Measurements from ENCODE around the gene ZXDC. TPM values are rescaled to one million over a fixed set of nuclear protein-coding genes. Genes with fewer than 3 reads are reported as not detected.

ZXDC gene
- total RNA-seq, 1 experiment from 2014 or later: 28.3 TPM

DNA sequence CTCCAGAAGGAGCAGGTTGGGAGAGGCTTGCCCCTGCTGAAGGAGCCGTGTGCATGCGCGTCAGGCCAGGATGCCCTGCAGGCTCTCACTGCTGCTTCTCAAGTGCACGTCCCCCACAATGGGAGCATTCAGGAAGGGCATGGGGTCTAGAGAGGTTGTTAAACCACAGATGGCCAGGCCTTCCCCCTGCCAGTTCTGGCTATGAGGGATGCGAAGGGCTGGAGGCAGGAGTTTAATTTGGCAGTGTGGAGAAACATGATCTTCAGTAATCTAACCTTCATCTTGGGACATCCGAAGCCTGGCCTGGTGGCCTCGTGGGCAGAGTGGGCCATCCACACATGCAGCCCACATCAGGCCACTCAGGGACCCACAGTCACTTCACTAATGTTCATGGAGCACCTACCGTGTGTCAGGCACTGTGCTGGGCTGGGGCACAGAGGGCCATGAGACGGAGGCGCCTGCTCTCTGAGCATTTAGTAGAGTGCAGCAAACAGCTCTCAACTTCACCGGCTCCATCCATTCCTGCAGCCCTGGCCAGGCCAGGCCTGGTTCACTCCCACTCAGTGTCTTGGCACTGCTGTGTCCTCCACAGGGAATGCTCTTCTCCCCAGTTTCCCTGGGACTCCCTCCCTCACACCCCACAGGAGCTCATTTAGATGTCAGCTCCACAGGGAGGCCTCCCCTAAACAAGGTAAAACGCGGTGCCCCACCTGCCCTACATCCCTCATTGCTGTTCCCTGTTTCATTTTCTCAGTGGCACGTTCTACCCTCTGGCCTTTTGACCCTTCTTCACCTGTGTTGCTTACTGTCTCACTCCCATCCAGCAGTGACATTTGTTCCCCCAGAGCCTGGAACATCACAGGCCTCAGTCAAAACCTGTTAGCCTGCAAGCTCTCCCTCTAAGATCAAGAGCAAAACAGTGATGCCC, 77.0 kb downstream of the ZXDC start:
- Histone ChIP-seq H4K5ac (ENCODE audit: insufficient read length, low read depth, low read length) (no peak overlapping the region), H3K4me2 (ENCODE audit: insufficient read depth, insufficient read length, low read length) (no peak overlapping the region), H3K4me1 (ENCODE audit: insufficient read depth, low read length) (no peaks in the 10 kb centered on the region), H2BK20ac (ENCODE audit: low read depth, low read length, poor library complexity, severe bottlenecking) (no peak overlapping the region), H3K9ac (ENCODE audit: extremely low read depth, insufficient read length, low read length) (no peak overlapping the region), H2AK5ac (ENCODE audit: insufficient read length, low read length) (no peak overlapping the region), H3K27me3 (ENCODE audit: insufficient read depth, low read length) (peaks cover 13% of the 10 kb centered on the region; the same call in 1 of the 2 replicates), H3K23ac (ENCODE audit: insufficient read length, low read depth, low read length) (no peak overlapping the region), H3K4ac (ENCODE audit: low read depth, low read length) (no peak overlapping the region), H3K9me3 (ENCODE audit: control insufficient read depth, low read depth, low read length) (no peaks in the 10 kb centered on the region), H4K20me1 (ENCODE audit: control insufficient read depth, insufficient read depth, insufficient read length) (no peaks in the 10 kb centered on the region), H2BK12ac (ENCODE audit: insufficient read length, low read depth, low read length) (no peak overlapping the region), H2BK120ac (ENCODE audit: low read depth, low read length, poor library complexity, severe bottlenecking) (no peak overlapping the region), H2BK15ac (ENCODE audit: low read depth, low read length) (no peak overlapping the region), H3K18ac (ENCODE audit: insufficient read length, low read depth, low read length) (no peak overlapping the region), H3T11ph (ENCODE audit: low read length) (no peak overlapping the region), H3K23me2 (ENCODE audit: insufficient read length, low read depth, low read length, poor library complexity, severe bottlenecking) (no peaks in the 10 kb centered on the region), H3K56ac (ENCODE audit: insufficient read length, low read depth, low read length) (no peak overlapping the region), H3K27ac (ENCODE audit: insufficient read length, low read depth, low read length) (no peak overlapping the region), H4K91ac (ENCODE audit: insufficient read length, low read depth, low read length) (no peak overlapping the region), H2BK5ac (ENCODE audit: insufficient read length, low read length) (no peak overlapping the region), H3K14ac (ENCODE audit: insufficient read depth, low read length) (no peak overlapping the region; the same call in 1 of the 2 replicates), H3K79me1 (ENCODE audit: insufficient read depth, low read depth, low read length, poor library complexity, severe bottlenecking) (no peaks in the 10 kb centered on the region), H4K8ac (replicated peaks; ENCODE audit: insufficient read length, low read depth, low read length) (no peak overlapping the region), H2AFZ (ENCODE audit: low read length) (no peak overlapping the region), H3K79me2 (ENCODE audit: insufficient read depth, low read length) (no peaks in the 10 kb centered on the region)
- H3K36me3 Mint-ChIP-seq (ENCODE audit: insufficient read depth in 1 of 3, low read depth in 3 of 3): peaks cover 0 to 5% (median 0%) of the 10 kb centered on the region in 3 experiments; a peak in 1 of 7 replicates
- TF ChIP-seq, protein P1, sequence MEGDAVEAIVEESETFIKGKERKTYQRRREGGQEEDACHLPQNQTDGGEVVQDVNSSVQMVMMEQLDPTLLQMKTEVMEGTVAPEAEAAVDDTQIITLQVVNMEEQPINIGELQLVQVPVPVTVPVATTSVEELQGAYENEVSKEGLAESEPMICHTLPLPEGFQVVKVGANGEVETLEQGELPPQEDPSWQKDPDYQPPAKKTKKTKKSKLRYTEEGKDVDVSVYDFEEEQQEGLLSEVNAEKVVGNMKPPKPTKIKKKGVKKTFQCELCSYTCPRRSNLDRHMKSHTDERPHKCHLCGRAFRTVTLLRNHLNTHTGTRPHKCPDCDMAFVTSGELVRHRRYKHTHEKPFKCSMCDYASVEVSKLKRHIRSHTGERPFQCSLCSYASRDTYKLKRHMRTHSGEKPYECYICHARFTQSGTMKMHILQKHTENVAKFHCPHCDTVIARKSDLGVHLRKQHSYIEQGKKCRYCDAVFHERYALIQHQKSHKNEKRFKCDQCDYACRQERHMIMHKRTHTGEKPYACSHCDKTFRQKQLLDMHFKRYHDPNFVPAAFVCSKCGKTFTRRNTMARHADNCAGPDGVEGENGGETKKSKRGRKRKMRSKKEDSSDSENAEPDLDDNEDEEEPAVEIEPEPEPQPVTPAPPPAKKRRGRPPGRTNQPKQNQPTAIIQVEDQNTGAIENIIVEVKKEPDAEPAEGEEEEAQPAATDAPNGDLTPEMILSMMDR (conservative IDR thresholded peaks at IDR 0.05): no peak
- H3K27me3 Mint-ChIP-seq (ENCODE audit: low read depth): peaks cover 37% of the 10 kb centered on the region
- no peaks in the 10 kb centered on the region; a peak in 1 of 5 replicates for H3K9me3 Mint-ChIP-seq
- no peak overlapping the region for H3K4me3 Mint-ChIP-seq
- WGBS (ENCODE audit: extremely low coverage, insufficient read length, low lambda C conversion rate): no CpG with 5 or more reads among the region's 14 CpGs
- peaks cover 26 to 28% of the 10 kb centered on the region in 2 experiments for H3K4me1 Mint-ChIP-seq
- H3K27ac Mint-ChIP-seq: peak overlapping the region in 1 of 3 experiments; percentile 22; a peak in 1 of 7 replicates
- DNase-seq: peak; percentile 21
